ENCODE measurements around the gene PARD6B. TPM values are rescaled to one million over a fixed set of nuclear protein-coding genes. Genes with fewer than 3 reads are reported as not detected.

The PARD6B gene, protein sequence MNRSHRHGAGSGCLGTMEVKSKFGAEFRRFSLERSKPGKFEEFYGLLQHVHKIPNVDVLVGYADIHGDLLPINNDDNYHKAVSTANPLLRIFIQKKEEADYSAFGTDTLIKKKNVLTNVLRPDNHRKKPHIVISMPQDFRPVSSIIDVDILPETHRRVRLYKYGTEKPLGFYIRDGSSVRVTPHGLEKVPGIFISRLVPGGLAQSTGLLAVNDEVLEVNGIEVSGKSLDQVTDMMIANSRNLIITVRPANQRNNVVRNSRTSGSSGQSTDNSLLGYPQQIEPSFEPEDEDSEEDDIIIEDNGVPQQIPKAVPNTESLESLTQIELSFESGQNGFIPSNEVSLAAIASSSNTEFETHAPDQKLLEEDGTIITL
- 1 to 10 TPM; 4.2 to 4.6 TPM for total RNA-seq

DNA sequence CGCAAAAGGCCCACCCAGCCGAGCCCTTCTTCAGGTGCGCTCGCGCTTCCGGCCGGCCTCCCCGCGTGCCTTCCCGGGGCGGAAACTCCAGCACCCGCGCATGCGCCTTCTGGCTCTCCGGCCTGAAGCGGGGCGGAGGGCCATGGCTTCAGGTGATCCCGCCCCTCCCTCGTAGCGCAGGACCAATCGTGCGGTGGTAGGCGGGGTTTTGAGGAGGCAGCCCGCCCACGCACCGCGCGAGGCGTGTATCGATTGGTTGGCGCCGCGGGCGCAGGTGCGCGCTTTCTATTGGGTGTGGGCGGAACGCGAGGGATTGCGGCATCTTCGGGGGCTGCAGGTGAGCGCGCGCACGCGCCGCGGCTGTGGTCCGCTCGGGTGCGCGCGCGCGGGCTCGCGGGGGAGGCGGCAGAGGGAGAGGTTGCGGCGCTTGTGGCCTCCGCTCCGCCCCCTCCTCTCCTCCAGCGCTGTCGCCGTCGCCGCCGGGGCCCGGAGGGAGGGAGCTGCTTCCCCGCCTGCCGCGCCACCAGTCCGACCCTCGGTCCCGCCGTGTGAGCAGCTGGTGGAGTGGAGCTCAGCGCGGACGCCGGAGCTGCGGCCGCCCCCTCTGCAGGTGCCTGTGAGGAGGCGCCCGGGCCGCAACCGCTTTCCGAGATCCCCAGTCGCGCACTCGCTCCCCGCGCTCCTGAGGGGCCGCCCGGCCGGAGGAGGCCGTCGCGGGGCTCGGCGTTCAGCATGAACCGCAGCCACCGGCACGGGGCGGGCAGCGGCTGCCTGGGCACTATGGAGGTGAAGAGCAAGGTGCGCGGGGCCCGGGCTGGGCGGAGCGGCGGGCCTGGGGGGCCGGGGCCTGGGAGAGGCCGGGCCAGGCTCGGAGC, at the start of gene PARD6B:
PARD6B (plus strand) TSS at position 526 of the 875 bp plus-strand sequence; CDS start at position 733, 207 bp downstream.
- ATAC-seq (peak; percentile 96), DNase-seq (peak; percentile 99)
- no peaks in the 10 kb centered on the region for H3K27me3 Mint-ChIP-seq
- peaks cover 33% of the 10 kb centered on the region for H3K4me1 Mint-ChIP-seq
- H3K27ac Mint-ChIP-seq = peak within 1 kb of the TSS; percentile 81
- no peaks in the 10 kb centered on the region for H3K9me3 Mint-ChIP-seq (ENCODE audit: low read depth)
- CTCF ChIA-PET = interaction anchor here (0.6 to 1.3 kb wide), 3 partner anchors 16 to 59 kb away, joined by 3 to 5 read pairs (median 5); no protein-coding TSS in a partner anchor
- H3K36me3 Mint-ChIP-seq = peaks cover 6% of the 10 kb centered on the region
- H3K4me3 Mint-ChIP-seq = peak within 1 kb of the TSS; percentile 84

DNA sequence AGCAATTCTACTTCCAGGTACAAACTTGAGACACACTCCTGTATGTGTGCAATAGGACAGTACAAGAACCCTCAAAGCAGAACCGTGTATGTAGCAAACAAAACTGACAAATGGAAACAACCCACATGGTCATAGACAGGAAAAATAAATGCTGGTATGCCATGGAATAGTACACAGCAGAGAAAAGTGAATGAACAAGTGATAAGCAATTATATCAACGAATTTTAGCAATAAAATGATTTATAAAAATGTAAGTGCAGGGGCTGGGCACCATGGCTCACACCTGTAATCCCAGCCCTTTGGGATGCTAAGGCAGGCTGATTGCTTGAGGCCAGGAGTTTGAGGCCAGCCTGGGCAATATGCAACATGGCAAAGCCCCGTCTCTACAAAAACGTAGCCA, 49.3 kb upstream of the PARD6B start:
- Mint-ChIP-seq H3K9me3 (ENCODE audit: low read depth) (no peaks in the 10 kb centered on the region), H3K4me1 (no peaks in the 10 kb centered on the region), H3K4me3 (no peak overlapping the region), H3K27me3 (peaks cover 5% of the 10 kb centered on the region), H3K36me3 (no peaks in the 10 kb centered on the region), H3K27ac (no peak overlapping the region)
- CTCF ChIA-PET = no interaction called here
- no peak for DNase-seq
- ATAC-seq = no peak

DNA sequence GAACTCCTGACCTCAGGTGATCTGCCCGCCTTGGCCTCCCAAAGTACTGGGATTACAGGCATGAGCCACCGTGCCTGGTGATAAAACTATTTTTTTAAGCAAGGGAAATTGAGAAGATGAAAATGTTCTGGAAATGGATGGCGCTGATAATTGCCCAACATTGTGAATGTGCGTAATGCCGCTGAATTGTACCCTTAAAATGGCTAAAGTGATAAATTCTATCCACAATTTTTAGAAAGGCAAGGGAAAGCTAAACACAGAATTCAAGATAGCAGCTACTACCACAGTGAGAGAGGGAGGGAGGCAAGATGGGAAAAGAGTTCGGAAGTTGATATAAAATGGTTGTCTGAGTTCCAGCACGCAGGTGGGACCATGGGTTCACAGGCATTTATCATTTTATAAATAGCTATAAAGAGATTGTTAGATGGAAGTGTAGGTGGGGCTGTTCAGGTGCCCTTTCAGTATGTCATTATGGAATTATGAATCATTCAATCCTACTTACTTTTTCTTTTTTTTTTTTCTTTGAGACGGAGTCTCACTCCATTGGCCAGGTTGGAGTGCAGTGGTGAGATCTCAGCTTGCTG, 48.3 kb upstream of the PARD6B start:
- ATAC-seq (no peak), DNase-seq (no peak)
- Mint-ChIP-seq H3K27ac (no peak overlapping the region), H3K4me1 (no peaks in the 10 kb centered on the region), H3K9me3 (ENCODE audit: low read depth) (no peaks in the 10 kb centered on the region), H3K36me3 (no peaks in the 10 kb centered on the region), H3K4me3 (no peak overlapping the region), H3K27me3 (peaks cover 5% of the 10 kb centered on the region)
- CTCF ChIA-PET = no interaction called here

DNA sequence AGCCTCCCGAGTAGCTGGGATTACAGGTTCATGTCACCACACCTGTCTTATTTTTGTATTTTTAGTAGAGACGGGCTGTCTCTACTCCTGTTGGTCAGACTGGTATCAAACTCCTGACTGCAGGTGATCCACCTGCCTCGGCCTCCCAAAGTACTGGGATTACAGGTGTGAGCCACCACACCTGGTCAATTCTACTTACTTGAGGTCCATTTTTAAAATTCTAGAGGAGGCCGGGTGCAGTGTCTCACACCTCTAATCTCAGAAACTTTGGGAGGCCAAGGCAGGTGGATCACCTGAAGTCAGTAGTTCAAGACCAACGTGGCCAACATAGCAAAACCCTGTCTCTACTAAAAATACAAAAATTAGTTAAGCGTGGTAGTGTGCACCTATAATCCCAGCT, 47.8 kb upstream of the PARD6B start:
- Mint-ChIP-seq H3K36me3 (no peaks in the 10 kb centered on the region), H3K27me3 (peaks cover 7% of the 10 kb centered on the region), H3K4me1 (no peaks in the 10 kb centered on the region), H3K27ac (no peak overlapping the region), H3K9me3 (ENCODE audit: low read depth) (no peaks in the 10 kb centered on the region), H3K4me3 (no peak overlapping the region)
- no peak for DNase-seq
- no peak for ATAC-seq
- CTCF ChIA-PET = no interaction called here

DNA sequence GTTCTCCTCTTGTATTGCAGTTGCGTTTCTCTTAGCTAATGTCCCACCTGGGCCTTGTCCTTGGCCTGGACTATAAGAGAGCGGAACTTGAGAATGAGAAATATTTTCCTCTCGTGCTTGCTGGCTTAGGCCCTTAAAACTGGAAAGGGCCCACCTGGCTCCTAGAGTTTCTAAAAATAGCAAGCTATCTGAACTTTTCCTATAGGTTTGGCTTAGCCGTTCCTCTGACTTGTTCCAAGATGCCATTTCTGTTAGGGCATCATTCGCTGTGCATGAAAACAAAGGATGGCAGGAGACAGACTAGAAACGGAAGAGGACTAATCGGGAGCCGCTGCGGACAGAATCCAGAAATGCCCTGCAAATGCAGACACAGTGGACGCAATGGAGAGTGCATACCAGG, 44.6 kb upstream of the PARD6B start:
- Mint-ChIP-seq H3K27ac (no peak overlapping the region), H3K4me1 (peaks cover 4% of the 10 kb centered on the region)
- CTCF ChIA-PET = interaction anchor here (0.5 kb wide), 1 partner anchor 10 kb away, joined by 4 read pairs; no protein-coding TSS in a partner anchor

DNA sequence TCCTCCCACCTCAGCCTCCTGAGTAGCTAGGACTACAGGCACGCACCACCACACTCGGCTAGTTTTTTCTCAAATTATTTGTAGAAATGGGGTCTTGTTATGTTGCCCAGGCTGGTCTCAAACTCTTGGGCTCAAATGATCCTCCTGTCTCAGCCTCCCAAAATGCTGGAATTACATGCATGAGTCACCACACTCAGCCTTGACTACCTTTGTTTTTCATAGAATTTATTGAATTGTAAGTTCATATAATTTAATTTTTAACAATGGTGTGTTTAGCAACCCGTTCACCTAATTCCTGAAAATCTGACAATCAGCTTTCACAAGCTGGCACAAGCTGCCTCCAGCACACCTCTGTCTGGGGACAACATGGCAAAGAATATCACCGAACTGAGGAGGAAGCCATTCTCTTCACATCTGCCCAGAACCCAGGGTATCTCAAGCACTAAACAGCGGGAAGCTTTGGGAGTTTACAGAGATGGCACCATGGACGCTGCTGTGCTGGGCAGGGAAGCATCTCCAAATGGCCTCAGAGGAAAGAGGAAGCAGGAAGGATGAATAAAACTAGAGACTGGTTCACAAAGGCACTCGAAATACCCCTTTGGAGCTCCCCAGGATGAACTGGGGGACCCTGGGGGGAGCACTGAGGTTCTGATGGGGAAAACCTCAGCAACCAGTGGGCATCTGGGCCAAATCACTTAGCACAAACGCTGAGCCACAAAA, 43.0 kb upstream of the PARD6B start:
- no peak overlapping the region for H3K27ac Mint-ChIP-seq
- peaks cover 4% of the 10 kb centered on the region for H3K4me1 Mint-ChIP-seq
- ATAC-seq (no peak), DNase-seq (no peak)
- CTCF ChIA-PET = no interaction called here
- H3K27me3 Mint-ChIP-seq = peaks cover 43% of the 10 kb centered on the region
- no peaks in the 10 kb centered on the region for H3K36me3 Mint-ChIP-seq
- no peak overlapping the region for H3K4me3 Mint-ChIP-seq
- no peaks in the 10 kb centered on the region for H3K9me3 Mint-ChIP-seq (ENCODE audit: low read depth)

More for the DNA sequence above, 44.6 kb upstream of the PARD6B start:
- Mint-ChIP-seq H3K4me3 (no peak overlapping the region), H3K36me3 (no peaks in the 10 kb centered on the region), H3K9me3 (ENCODE audit: low read depth) (no peaks in the 10 kb centered on the region), H3K27me3 (peaks cover 34% of the 10 kb centered on the region)
- ATAC-seq = no peak
- DNase-seq = no peak

DNA sequence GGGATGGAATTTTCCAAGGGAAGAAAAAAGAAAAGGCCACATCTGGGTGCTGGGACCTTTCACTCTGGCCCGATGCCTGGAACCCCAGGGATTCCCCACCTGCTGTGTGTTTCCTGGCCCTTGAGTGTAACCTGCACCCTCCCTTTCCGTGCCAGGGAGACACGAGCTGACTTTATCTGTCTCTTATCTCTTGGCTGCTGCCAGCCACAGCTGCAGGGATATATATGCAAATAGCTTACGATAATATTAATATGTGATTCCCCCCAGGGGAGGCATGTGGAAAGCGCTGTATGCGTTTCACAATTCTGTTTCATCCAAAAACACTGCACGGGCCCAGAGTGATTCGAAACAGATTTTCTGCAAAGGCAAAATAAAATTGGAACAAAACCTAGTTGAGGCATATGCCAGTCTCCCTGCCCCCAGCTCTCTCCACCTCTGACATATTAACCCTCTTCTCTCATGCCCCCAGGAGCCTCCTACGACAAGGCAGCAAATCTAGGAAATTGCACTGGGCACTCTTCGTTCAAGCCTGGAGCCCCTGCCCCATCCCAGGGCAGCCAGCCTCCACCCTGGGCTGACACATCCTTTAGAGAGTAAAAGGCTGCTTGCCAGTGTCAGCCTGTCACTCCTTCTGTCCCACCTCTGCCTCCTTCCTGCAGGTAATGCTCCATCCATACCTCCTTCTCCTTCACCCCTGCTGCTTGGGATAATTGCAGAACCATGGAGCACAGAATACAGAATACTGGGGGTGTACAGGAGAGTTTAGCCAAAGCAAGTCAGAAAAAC, 41.3 kb upstream of the PARD6B start:
- CTCF ChIA-PET = no interaction called here
- Mint-ChIP-seq H3K4me3 (no peak overlapping the region), H3K9me3 (ENCODE audit: low read depth) (no peaks in the 10 kb centered on the region), H3K27ac (no peak overlapping the region), H3K4me1 (peaks cover 4% of the 10 kb centered on the region), H3K36me3 (no peaks in the 10 kb centered on the region), H3K27me3 (peaks cover 52% of the 10 kb centered on the region)
- no peak for DNase-seq
- no peak for ATAC-seq

DNA sequence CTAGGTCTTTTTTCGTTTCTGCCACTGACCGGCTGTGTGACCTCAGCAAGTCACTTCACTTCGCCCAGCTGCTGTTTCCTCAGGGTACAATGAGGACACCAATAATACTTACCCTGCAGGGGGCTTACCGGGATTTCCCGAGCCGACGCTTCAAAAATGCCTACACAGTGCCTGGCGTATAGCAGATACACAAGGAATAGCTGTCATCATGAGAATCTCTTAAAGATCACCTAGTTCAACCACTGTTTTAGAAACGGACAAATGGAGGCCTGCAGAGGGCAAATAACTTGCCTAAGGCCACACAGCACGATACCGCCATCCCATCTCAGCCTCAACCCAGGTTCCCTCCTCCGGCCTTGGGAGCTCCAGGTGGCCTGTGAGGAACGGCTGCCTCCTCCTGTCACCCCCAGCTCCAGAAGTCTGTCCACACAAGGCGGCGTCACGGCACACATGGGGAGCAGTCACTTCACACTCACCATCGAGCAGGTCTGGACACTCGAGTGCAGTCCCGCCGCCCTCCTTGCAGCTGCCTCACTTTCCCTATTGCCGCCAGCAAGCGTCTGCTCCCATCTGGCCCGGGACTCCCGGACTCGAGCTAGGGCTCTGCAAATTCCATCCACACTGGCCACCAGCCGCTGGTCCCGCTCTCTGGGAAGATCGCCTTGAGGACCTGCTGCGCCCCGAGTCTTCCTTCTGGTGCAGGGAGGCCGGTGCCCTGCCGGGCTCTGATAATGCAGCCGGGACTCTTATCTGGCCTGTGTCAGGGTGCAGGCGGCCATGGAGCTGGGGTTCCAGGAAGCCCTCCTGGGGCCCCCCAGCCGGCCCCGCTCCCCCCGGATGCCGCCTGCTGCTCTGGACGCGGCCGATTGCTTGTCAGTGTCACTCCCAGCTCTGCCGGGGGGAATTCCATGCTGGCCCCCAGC, 40.5 kb upstream of the PARD6B start, which contains the start of gene RIPOR3:
RIPOR3 (minus strand) TSS at position 893 of the 923 bp plus-strand sequence; CDS start at position 479, 414 bp downstream.
- Mint-ChIP-seq H3K36me3 (no peaks in the 10 kb centered on the region), H3K27me3 (peaks cover 56% of the 10 kb centered on the region), H3K4me3 (no peak within 1 kb of the TSS), H3K9me3 (ENCODE audit: low read depth) (no peaks in the 10 kb centered on the region), H3K4me1 (peaks cover 4% of the 10 kb centered on the region), H3K27ac (no peak within 1 kb of the TSS)
- ATAC-seq (peak; percentile 20), DNase-seq (no peak)
- CTCF ChIA-PET = no interaction called here

DNA sequence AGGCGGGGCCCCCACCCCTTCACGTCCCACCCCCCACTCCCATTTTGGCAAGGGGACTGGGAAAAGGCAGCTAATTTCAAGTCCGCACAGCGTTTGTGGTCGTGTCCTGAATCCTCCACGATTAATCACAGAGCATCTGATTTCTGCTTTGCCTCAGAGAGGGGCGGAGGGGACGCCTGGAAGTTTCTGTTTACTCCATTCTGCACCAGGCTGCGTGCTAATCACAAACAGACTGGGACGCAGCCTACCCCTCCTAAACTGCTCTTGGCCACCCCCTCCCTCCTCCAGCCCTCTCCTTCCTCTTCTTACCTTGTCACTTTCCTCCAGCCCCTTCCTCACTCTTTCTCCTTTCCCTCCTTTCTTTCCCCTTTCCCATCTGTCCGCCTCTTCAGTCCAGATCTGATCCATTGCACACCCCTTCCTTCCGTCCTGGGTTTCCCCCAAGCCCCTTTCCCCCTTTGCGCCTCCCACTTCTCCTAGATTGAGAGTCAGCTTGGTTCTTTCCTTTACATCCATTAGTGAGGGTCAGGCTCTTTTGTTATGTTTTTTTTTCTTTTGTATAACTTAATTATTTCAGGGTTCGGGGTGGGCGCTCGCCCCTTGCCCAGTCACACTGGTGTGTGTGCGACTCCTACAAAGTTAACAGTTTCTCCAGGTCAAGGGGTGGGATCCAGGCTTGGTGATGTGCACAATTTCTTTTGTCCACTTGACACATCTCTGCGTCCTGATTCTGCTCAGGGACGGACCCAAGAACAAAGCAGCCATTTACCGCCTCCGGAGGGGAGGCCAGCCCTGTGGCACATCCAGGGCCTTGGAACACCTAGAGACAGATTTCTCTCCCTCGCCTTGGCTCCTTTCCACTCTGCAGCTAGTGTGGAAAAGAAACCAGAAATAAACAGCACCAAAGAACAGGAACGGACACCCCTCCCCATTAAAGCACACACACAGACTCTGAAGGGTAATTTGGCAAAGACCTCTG, 39.5 kb upstream of the PARD6B start:
- Mint-ChIP-seq H3K9me3 (ENCODE audit: low read depth) (no peaks in the 10 kb centered on the region), H3K27ac (no peak overlapping the region), H3K36me3 (no peaks in the 10 kb centered on the region), H3K27me3 (peaks cover 56% of the 10 kb centered on the region), H3K4me3 (no peak overlapping the region), H3K4me1 (peaks cover 4% of the 10 kb centered on the region)
- no peak for ATAC-seq
- CTCF ChIA-PET = no interaction called here
- no peak for DNase-seq

DNA sequence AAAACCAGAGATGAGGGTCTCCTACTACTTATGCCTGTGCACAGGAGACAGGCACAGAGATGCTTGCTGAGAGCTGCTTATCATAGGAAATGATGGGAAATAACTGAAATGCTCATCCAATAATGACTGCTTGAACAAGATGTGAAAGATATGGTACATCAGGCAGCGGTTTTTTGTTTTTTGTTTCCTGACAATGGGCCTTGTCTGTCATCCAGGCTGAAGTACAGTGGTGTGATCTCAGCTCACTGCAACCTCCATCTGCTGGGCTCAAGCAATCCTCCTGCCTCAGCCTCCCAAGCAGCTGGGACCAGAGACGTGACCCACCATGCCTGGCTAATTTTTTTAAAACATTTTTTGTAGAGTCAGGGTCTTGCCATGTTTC, 38.8 kb upstream of the PARD6B start:
- Mint-ChIP-seq H3K4me3 (no peak overlapping the region), H3K27me3 (peaks cover 56% of the 10 kb centered on the region), H3K9me3 (ENCODE audit: low read depth) (no peaks in the 10 kb centered on the region), H3K4me1 (peaks cover 4% of the 10 kb centered on the region), H3K36me3 (no peaks in the 10 kb centered on the region), H3K27ac (no peak overlapping the region)
- no peak for DNase-seq
- ATAC-seq = no peak
- CTCF ChIA-PET = no interaction called here

DNA sequence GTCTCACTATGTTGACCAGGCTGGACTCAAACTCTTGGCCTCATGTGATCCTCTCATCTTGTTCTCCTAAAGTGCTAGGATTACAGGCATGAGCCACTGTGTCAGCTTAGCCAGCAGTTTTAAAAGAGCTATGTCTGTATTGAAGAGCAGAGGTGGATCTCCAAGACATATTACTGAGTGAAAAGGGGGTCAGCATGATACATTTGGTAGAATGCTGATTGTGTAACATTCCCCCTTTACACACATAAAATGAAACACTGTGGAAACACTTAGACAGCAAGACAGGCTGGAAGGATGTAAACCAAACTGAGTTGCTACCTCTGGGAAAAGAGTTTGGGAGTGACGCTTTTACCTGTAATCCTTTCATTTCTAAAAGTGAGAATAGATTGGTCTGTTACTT, 38.4 kb upstream of the PARD6B start:
- H3K27ac Mint-ChIP-seq = no peak overlapping the region
- DNase-seq = no peak
- peaks cover 4% of the 10 kb centered on the region for H3K4me1 Mint-ChIP-seq
- H3K4me3 Mint-ChIP-seq = no peak overlapping the region
- peaks cover 56% of the 10 kb centered on the region for H3K27me3 Mint-ChIP-seq
- no peaks in the 10 kb centered on the region for H3K9me3 Mint-ChIP-seq (ENCODE audit: low read depth)
- ATAC-seq = no peak
- H3K36me3 Mint-ChIP-seq = no peaks in the 10 kb centered on the region
- CTCF ChIA-PET = no interaction called here
